ENCODE data around the gene NHSL1.

NHSL1 gene

DNA sequence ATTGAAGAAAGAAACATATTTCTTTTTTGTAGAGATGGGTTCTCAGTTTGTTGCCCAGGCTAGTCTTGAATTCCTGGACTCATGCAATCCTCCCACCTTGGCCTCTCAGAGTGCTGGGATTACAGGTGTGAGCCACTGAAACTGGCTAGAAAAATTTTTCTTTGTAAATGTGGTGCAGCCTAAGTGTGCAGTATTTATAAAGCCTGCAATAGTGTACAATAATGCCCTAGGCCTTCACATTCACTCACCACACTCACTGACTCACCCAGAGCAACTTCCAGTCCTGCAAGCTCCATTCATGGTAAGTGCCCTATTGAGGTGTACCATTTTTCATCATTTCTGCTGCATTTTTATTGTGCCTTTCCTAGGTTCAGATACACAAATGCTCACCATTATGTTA is 31.4 kb downstream of the NHSL1 start:
- no peaks in the 10 kb centered on the region for H3K79me2 ChIP-seq (ENCODE audit: insufficient read depth, low read length)
- H4K20me1 ChIP-seq (ENCODE audit: insufficient read depth, low read length) = no peaks in the 10 kb centered on the region
- H3F3A ChIP-seq (ENCODE audit: insufficient read depth, low read length) = no peaks in the 10 kb centered on the region
- no peak overlapping the region for H3K4me3 ChIP-seq (ENCODE audit: low read depth, low read length, poor library complexity, severe bottlenecking)
- TF ChIP-seq EZH2 (IDR thresholded peaks at IDR 0.05; ENCODE audit: borderline replicate concordance, low read length) = no peak
- TF ChIP-seq, protein P1, sequence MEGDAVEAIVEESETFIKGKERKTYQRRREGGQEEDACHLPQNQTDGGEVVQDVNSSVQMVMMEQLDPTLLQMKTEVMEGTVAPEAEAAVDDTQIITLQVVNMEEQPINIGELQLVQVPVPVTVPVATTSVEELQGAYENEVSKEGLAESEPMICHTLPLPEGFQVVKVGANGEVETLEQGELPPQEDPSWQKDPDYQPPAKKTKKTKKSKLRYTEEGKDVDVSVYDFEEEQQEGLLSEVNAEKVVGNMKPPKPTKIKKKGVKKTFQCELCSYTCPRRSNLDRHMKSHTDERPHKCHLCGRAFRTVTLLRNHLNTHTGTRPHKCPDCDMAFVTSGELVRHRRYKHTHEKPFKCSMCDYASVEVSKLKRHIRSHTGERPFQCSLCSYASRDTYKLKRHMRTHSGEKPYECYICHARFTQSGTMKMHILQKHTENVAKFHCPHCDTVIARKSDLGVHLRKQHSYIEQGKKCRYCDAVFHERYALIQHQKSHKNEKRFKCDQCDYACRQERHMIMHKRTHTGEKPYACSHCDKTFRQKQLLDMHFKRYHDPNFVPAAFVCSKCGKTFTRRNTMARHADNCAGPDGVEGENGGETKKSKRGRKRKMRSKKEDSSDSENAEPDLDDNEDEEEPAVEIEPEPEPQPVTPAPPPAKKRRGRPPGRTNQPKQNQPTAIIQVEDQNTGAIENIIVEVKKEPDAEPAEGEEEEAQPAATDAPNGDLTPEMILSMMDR (IDR thresholded peaks at IDR 0.05; ENCODE audit: low read length) = no peak
- H2AFZ ChIP-seq (ENCODE audit: low read length) = no peak overlapping the region
- no peak overlapping the region for H3K4me2 ChIP-seq (ENCODE audit: low read length)
- no peak overlapping the region for H3K9ac ChIP-seq (ENCODE audit: low read length)
- no peaks in the 10 kb centered on the region for H3K9me2 ChIP-seq (ENCODE audit: low read depth, low read length)
- H3K27me3 ChIP-seq (ENCODE audit: insufficient read depth, low read length) = no peaks in the 10 kb centered on the region
- H3K9me3 ChIP-seq (ENCODE audit: low read length) = no peaks in the 10 kb centered on the region
- no peaks in the 10 kb centered on the region for H3K4me1 ChIP-seq (ENCODE audit: insufficient read depth, low read length, severe bottlenecking)
- H3K27ac ChIP-seq (ENCODE audit: low read depth, low read length, poor library complexity, severe bottlenecking) = no peak overlapping the region
- H3K36me3 ChIP-seq (ENCODE audit: insufficient read depth, low read length) = no peaks in the 10 kb centered on the region

DNA sequence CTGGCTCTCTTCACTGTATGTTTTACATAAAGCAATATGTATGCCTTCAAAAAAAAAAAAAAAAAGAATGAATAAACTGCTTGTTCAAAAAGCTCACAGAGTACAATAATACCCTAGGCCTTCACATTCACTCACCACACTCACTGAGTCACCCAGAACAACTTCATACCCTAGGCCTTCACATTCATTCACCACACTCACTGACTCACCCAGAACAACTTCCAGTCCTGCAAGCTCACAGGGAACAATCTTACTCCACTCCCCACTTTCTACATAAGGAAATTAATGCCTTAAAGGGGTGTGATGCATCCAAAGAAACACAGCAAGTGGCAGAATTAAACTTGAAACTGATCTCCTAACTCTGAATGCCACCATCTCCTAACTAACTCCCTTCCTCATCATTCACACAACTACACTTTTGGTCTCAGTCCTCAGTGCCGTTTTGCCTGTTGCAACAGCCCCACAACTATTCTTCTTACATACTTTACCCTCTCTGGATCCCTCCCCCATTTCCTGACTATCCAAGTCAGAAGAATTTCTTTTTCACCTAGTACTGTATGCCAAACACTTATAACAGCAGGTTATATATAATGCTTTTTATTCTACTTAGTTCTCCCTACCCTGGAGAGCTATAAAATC is 34.2 kb downstream of the NHSL1 start:
- Histone ChIP-seq H3K9me3 (ENCODE audit: low read length) (no peaks in the 10 kb centered on the region), H2AFZ (ENCODE audit: low read length) (no peak overlapping the region), H4K20me1 (ENCODE audit: insufficient read depth, low read length) (no peaks in the 10 kb centered on the region), H3K4me3 (ENCODE audit: low read depth, low read length, poor library complexity, severe bottlenecking) (no peak overlapping the region), H3K36me3 (ENCODE audit: insufficient read depth, low read length) (no peaks in the 10 kb centered on the region), H3K27ac (ENCODE audit: low read depth, low read length, poor library complexity, severe bottlenecking) (no peak overlapping the region), H3K79me2 (ENCODE audit: insufficient read depth, low read length) (no peaks in the 10 kb centered on the region), H3K9me2 (ENCODE audit: low read depth, low read length) (no peaks in the 10 kb centered on the region), H3F3A (ENCODE audit: insufficient read depth, low read length) (no peaks in the 10 kb centered on the region), H3K4me1 (ENCODE audit: insufficient read depth, low read length, severe bottlenecking) (no peaks in the 10 kb centered on the region), H3K27me3 (ENCODE audit: insufficient read depth, low read length) (no peaks in the 10 kb centered on the region), H3K4me2 (ENCODE audit: low read length) (no peak overlapping the region), H3K9ac (ENCODE audit: low read length) (no peak overlapping the region)
- TF ChIP-seq EZH2 (IDR thresholded peaks at IDR 0.05; ENCODE audit: borderline replicate concordance, low read length) = no peak
- TF ChIP-seq, protein P1 (IDR thresholded peaks at IDR 0.05; ENCODE audit: low read length) = no peak

DNA sequence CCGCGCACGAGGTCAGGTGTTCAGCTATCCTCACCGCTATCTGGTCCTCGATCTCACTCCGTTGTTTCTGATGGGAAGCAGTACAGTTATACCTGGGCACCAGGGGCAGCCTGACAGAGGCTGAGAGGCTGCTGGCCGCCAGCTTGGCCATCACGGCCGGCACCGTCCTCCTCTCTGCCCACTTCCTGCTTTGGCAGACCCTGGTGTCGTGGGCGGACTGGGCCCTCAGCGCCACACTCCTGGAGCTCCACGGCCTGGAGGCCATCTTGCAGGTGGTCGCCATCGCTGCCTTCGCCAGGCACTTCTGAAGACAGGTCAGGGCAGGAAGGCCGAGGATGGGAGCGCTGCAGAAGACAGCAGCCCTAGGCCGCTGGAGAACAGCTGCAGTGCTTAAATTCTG is 35.2 kb downstream of the NHSL1 start:
- TF ChIP-seq, protein P1 (IDR thresholded peaks at IDR 0.05; ENCODE audit: low read length) = no peak
- no peak for TF ChIP-seq EZH2 (IDR thresholded peaks at IDR 0.05; ENCODE audit: borderline replicate concordance, low read length)
- Histone ChIP-seq H3K9ac (ENCODE audit: low read length) (no peak overlapping the region), H4K20me1 (ENCODE audit: insufficient read depth, low read length) (no peaks in the 10 kb centered on the region), H3K4me1 (ENCODE audit: insufficient read depth, low read length, severe bottlenecking) (no peaks in the 10 kb centered on the region), H3K27me3 (ENCODE audit: insufficient read depth, low read length) (no peaks in the 10 kb centered on the region), H3K36me3 (ENCODE audit: insufficient read depth, low read length) (no peaks in the 10 kb centered on the region), H3K79me2 (ENCODE audit: insufficient read depth, low read length) (no peaks in the 10 kb centered on the region), H2AFZ (ENCODE audit: low read length) (no peak overlapping the region), H3K4me2 (ENCODE audit: low read length) (no peak overlapping the region), H3K9me2 (ENCODE audit: low read depth, low read length) (no peaks in the 10 kb centered on the region), H3F3A (ENCODE audit: insufficient read depth, low read length) (no peaks in the 10 kb centered on the region), H3K4me3 (ENCODE audit: low read depth, low read length, poor library complexity, severe bottlenecking) (no peak overlapping the region), H3K9me3 (ENCODE audit: low read length) (no peaks in the 10 kb centered on the region), H3K27ac (ENCODE audit: low read depth, low read length, poor library complexity, severe bottlenecking) (no peak overlapping the region)
